A549 (cell line): ENCODE measurements around the gene USP22.

ENCODE experiments used
- CBX8 ChIP-seq: fragments of 200-600 bp; sonication (generic); IDR thresholded peaks from 2 replicates; pipeline ENCODE4 v1.6.1; 2016
- HDAC2 ChIP-seq: fragments of 200-600 bp; sonication (generic); IDR thresholded peaks from 2 replicates; pipeline ENCODE4 v1.6.1; 2016
- MAX ChIP-seq: IDR thresholded peaks from 2 replicates; pipeline ENCODE4 v1.6.1; 2012
- RAD21 ChIP-seq, 2 experiments: fragments of >200 bp in 1 of 2; sonication (Bioruptor Twin) in 1 of 2; formaldehyde crosslinking in 1 of 2; IDR thresholded peaks in 1 of 2; conservative IDR thresholded peaks in 1 of 2; 2 replicates in 1 of 2; 3 replicates in 1 of 2; pipeline ENCODE4 v1.6.1; 2012 to 2018; ENCODE audit warnings: inconsistent platforms in 1 of 2

DNA sequence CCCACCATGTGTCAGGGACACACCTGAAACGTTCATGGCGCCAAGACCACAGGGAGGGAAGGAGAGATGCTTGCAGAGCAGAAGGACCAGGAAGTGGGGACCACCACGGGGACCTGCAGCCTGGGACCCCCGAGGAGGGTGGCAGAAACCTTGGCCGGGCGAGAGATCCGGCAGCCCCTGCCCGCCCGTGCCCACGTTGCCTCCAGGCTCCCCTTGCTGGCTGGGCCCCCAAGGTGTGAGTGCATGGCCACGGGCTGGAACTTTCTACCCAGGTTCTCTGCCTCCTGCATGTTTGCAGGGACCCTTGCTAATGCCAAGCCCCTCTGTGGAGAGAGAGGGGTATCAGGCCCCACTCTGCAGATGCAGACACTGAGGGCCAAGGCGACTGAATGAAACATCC lies 50.4 kb downstream of the USP22 start:
- TF ChIP-seq RAD21 (conservative IDR thresholded peaks at IDR 0.05 in 1 of 2, IDR thresholded peaks at IDR 0.05 in 1 of 2) (no peak), CBX8 (no peak), MAX (no peak), HDAC2 (no peak)
